ENCODE measurements around the gene LMOD3.

The LMOD3 gene

DNA sequence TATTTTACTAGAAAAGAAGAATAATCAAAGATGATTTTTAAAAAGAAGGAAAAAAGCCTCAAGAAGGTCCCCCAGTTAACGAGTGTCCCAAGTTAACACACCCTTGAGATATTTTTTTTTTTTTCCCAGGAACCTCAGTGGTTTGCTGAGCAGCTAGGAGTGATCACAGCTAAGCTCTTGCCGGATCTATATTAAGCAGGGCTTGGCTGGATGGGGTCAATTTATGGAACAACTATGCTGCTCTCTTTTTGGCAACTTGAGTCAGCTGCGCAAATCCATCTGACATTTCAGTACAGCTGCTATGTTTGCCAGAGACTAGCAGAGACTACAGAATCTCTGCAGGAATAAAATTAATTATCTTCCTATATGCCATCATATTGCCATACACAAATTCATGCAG, at the start of gene LMOD3:
Gene LMOD3 (minus strand): TSS at position 193 of the 400 bp plus-strand sequence. CDS start 209 bp downstream, outside the sequence.
- no peak for DNase-seq (ENCODE audit: low spot score)

GRCh38 chr3:69172058-69172457, 49.7 kb upstream of the LMOD3 start:
- DNase-seq (ENCODE audit: low spot score): no peak

- no peak for DNase-seq (ENCODE audit: low spot score)
Observed at GRCh38 chr3:69166446-69166845, 44.1 kb upstream of the LMOD3 start.

- DNase-seq (ENCODE audit: low spot score): no peak
Observed at GRCh38 chr3:69165744-69166143, 43.3 kb upstream of the LMOD3 start.

DNA sequence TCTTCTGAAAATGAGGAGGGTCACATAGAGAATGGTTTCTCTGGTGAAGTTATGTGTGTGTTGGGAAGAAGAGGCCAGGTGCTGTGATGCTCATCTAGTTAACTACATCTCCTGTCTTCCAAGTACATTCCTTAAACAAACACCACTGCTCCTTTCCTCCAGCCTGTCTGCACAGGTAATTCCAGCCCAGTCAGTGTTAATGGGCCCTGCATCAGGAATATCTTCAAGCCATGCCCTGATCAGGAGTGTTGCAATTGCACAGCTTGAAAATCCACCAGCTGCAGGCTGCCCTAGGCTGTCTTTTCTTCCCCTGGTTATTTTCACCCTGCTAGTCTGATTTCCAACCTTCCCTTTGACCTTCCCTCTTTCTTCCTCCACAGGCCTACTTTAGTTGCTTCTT, 41.9 kb upstream of the LMOD3 start:
- DNase-seq (ENCODE audit: low spot score): no peak

GRCh38 chr3:69162308-69162980, 40.0 kb upstream of the LMOD3 start:
- DNase-seq (ENCODE audit: low spot score): no peak

DNA sequence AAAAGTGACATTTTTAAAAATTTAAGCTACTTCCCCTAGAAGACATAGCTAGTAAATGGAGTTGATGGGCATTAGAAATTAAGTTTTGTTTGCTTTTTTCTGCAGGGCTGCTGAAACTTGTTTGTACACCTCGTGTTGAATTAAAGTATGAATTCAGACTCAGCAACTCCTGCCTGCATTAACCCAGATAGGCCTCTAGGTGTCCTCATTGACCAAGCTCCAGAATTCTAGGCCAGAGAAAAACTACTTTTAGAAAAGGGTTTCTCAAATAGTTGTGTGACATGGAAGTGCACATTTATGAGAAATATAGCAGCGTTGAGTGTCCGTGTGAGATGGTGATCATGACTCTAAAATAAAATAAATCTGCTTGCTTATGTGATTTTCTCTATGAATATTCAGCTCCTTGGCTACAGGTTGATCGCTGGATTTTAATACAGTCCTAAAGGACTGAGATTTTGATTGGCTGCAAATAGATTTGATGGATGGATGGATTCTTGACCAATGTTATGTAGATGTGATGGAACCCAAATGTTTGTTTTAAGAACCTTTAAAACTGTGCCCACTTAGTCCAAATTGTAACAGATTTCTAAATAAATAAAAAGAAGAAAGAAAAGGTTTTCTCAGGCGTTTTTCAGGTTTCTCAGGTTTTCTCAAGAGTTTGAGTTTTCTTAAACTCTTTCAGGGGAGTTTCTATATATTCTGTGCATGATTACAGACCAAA, 39.4 kb upstream of the LMOD3 start:
- DNase-seq (ENCODE audit: low spot score): peak; percentile 76

DNA sequence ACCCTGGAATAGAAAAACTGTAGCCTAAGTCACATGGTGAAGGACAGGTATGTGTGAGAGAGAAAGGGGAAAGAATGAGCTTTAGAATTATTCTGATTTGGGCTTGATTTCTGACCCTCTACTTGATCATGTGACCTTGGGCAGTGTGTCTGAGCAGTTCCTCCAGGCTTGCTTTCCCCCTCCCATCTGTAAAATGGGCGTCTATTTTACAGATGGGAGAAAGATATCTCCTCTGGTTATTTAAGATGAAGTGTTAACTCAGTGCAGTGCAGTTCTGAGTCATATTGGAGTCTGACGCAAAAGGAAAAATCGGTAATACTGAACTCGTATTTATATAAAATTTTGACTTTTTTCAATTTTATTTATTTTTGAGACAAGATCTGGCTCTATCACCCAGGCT, 38.1 kb upstream of the LMOD3 start:
- peak; percentile 42 for DNase-seq (ENCODE audit: low spot score)

GRCh38 chr3:69160107-69160506, 37.7 kb upstream of the LMOD3 start:
- DNase-seq (ENCODE audit: low spot score): no peak

DNA sequence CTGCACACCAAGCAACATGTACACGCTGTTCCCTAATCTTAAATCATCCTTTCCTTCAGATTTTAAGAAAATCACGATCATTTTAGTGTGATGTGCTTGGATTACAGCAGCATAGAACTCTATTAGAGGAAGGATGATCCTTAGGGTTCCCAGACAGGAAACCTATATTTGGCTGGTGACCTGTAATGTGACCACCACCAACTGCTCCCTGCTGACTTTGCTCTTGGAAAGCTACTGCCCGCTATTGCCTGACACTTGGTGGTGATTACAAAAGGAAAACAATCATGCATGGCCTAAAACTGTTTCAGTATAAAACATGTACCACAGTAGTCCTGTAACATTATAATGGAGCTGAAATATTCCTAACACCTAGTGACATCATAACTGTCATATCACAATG, 27.2 kb upstream of the LMOD3 start:
- DNase-seq (ENCODE audit: low spot score): no peak

DNA sequence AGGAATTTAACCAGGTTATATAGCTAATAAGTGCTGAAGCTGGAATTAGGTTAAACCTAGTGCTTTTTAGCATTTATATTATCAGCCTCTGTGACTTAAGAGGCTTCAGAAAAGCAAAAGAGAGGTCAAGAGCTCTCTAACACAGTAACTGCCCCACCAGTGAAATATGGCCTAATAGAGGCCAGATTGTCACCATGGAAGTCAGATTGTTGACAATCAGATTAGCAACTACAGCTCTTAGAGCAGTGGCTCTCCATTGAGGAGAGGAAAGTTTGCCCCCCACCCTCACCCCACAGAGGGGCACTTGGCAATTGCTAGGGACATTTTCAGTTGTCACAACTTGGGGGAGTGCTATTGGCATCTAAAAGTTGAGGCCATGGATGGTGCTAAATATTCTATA, 23.3 kb upstream of the LMOD3 start:
- no peak for DNase-seq (ENCODE audit: low spot score)

DNA sequence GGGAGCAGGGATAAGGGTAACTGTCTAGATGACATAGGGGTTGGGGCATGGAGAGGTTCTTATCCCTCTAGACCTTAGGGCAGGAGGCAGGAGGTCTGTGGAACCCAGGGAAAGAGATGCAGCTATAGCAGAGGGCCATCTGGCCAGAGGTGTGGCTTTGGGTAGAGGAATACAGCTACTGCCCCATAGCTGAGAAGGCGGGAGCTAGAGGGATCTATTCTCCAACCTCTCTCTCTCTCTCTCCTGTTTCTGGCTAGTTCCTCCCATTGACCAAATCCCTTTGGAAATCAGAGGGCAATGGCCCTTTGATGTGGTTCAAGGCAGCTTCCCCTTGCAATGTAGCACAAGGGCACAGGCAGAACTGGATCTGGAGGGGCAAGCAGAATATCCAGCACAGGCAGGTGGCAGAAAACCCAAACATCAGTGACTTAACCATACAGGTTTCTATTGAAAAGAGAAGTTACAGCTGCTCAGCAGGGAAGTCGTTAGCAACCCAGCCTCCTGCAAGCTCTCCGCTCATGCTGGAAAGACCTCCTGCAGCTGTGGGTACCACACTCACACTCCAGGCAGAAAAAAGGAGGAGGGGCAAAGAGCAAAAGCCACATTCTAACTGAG, 22.3 kb upstream of the LMOD3 start:
- DNase-seq (ENCODE audit: low spot score): no peak

GRCh38 chr3:69143612-69144011, 21.2 kb upstream of the LMOD3 start:
- no peak for DNase-seq (ENCODE audit: low spot score)

GRCh38 chr3:69142797-69143454, 20.5 kb upstream of the LMOD3 start:
- no peak for DNase-seq (ENCODE audit: low spot score)

GRCh38 chr3:69142090-69142489, 19.7 kb upstream of the LMOD3 start:
- no peak for DNase-seq (ENCODE audit: low spot score)

- DNase-seq (ENCODE audit: low spot score): no peak
Observed at GRCh38 chr3:69141313-69141712, 18.9 kb upstream of the LMOD3 start.

- no peak for DNase-seq (ENCODE audit: low spot score)
Observed at GRCh38 chr3:69137412-69137811, 15.0 kb upstream of the LMOD3 start.

DNA sequence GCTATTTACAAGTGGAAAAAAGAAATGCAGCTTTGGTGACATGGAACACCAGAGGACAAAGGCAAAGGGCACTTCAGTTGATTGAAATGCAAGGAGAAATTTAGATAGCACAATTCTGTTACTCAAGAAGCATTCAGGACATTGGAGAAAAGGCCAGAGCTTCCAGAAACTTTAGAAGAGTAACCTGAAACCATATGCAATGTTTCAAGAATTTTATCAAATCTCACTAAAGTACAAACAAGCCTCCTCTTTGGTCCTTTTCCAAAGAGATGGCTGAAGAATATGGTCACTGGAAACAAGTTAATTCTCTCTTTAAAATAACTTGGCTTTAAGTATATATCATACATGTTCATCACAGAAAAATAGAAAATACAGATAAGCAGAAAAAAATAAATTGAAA, 14.6 kb upstream of the LMOD3 start:
- no peak for DNase-seq (ENCODE audit: low spot score)

DNA sequence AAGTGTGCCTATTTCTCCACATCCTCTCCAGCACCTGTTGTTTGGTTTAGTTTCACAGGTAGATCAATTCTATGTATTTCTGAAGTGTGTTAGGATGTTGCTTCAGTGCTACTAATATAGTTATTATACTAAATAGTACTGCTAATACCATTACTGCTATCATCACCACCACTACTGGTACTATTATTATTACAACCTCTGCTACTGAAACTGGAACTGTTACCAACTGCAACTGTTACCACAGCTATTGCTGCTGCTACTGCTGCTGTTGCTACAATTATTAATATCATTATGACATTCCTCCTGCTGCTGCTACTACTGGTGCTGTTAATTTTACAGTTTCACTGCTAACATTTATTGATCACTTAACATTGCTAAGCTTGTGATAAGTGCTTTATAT, 8.3 kb upstream of the LMOD3 start:
- peak; percentile 14 for DNase-seq (ENCODE audit: low spot score)

- no peak for DNase-seq (ENCODE audit: low spot score)
Observed at GRCh38 chr3:69129531-69129930, 7.1 kb upstream of the LMOD3 start.

DNA sequence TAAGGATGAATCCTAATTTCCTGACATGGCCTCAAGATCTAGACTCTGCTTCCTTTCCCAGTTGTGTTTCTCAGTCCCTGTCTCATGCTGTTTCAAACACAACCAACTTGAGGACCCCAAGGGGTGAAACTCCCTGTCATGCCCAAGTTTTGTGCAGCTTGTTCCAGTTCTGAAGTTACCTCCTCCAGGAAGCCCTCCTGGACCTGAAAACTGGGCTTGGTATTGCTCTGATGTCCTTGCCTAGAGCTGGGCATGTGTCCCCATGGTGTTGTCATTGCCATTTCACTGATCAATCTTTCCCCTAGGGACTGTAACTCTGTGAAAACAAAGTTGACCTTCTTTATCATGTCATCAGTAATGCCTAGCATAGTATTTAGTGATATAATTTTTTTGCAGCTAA, 6.1 kb upstream of the LMOD3 start:
- no peak for DNase-seq (ENCODE audit: low spot score)

- no peak for DNase-seq (ENCODE audit: low spot score)
Observed at GRCh38 chr3:69126999-69127398, 4.6 kb upstream of the LMOD3 start.

DNA sequence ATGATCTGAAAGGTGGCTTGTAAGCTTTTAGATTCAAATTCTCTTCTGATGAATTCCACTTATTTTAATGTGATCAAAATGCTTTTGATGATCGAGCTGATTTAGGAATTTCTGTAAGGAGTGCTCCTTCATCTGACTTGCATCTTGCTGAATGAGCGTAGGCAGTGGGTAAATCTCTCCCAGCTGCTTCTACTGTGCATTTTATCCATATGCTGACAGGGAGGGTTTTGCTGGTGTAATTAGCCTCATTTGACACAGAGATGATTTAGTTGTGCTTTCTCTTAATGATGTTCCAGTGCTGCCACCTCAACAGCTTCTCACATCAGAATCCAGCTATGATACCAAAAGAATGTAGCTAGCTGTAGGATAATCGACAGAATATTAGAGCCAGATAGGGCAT, 3.8 kb upstream of the LMOD3 start:
- DNase-seq (ENCODE audit: low spot score): no peak

Measured in activated CD4-positive, alpha-beta T cell treated with anti-CD3 and anti-CD28 coated beads, Interleukin-2, Interleukin-4, amounts not matched to agents 100 ng/mL and 50 ng/mL, durations not matched to agents 16 hours and 8 hours (primary cell).